T-helper 2 cell treated with Interferon-gamma antibody and Interleukin-4, amounts not matched to agents 5 μg/mL and 100 μg/mL, for 36 hours (primary cell): Measurements from ENCODE around the gene PSMB1.
"Not testable (repeated sequence)": the region's sequence is repeated elsewhere in the genome, so short reads cannot be mapped to it uniquely, and the experiment has no call there.

Source experiments
- DNase-seq: peaks from one replicate; pipeline ENCODE4 v3.0.0; 2021; ENCODE audit warnings: low spot score
- H3K27ac Mint-ChIP-seq: one replicate; pipeline ENCODE4 v1.8.0; 2021; ENCODE audit warnings: mild to moderate bottlenecking, mixed read lengths
- H3K27me3 Mint-ChIP-seq: one replicate; pipeline ENCODE4 v1.8.0; 2021; ENCODE audit warnings: low read depth, mixed read lengths
- H3K36me3 Mint-ChIP-seq: one replicate; pipeline ENCODE4 v1.8.0; 2021; ENCODE audit warnings: low read depth, mixed read lengths
- H3K4me1 Mint-ChIP-seq: one replicate; pipeline ENCODE4 v1.8.0; 2021; ENCODE audit warnings: low read depth, mixed read lengths
- H3K4me3 Mint-ChIP-seq: one replicate; pipeline ENCODE4 v1.8.0; 2022; ENCODE audit warnings: mild to moderate bottlenecking, moderate library complexity, mixed read lengths
- H3K9me3 Mint-ChIP-seq: one replicate; pipeline ENCODE4 v1.8.0; 2021; ENCODE audit warnings: mixed read lengths

The PSMB1 gene

DNA sequence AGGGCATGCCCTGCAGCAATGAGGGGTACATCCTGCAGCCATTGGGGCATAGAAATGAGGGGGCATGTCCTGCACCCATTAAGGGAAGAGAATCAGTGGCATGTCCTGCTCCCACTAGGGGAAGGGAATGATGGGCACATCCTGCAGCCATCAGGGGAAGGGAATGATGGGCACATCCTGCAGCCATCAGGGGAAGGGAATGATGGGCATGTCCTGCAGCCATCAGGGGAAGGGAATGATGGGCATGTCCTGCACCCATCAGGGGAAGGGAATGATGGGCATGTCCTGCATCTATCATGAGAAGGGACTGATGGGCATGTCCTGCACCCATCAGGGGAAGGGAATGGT is 49.7 kb downstream of the PSMB1 start:
- peaks cover 5% of the 10 kb centered on the region for H3K36me3 Mint-ChIP-seq
- no peak for DNase-seq
- no peak overlapping the region for H3K4me3 Mint-ChIP-seq
- peaks cover 11% of the 10 kb centered on the region for H3K27me3 Mint-ChIP-seq
- H3K4me1 Mint-ChIP-seq = no peaks in the 10 kb centered on the region
- peaks cover 20% of the 10 kb centered on the region for H3K9me3 Mint-ChIP-seq
- H3K27ac Mint-ChIP-seq = no peak overlapping the region

- H3K4me3 Mint-ChIP-seq, H3K36me3 Mint-ChIP-seq, H3K4me1 Mint-ChIP-seq, H3K27ac Mint-ChIP-seq, DNase-seq: not testable (repeated sequence)
- Mint-ChIP-seq H3K27me3 (peaks cover 12% of the 10 kb centered on the region), H3K9me3 (peaks cover 20% of the 10 kb centered on the region)
Measured at GRCh38 chr6:170502733-170503413, 50.2 kb downstream of the PSMB1 start.

- peaks cover 20% of the 10 kb centered on the region for H3K9me3 Mint-ChIP-seq
- H3K27me3 Mint-ChIP-seq = peaks cover 13% of the 10 kb centered on the region
- not testable (repeated sequence) for H3K27ac Mint-ChIP-seq, H3K4me3 Mint-ChIP-seq, H3K36me3 Mint-ChIP-seq, H3K4me1 Mint-ChIP-seq, DNase-seq
Measured at GRCh38 chr6:170502268-170502667, 50.8 kb downstream of the PSMB1 start.

- H3K4me1 Mint-ChIP-seq = no peaks in the 10 kb centered on the region
- no peak overlapping the region for H3K27ac Mint-ChIP-seq
- H3K27me3 Mint-ChIP-seq = peaks cover 16% of the 10 kb centered on the region
- no peak overlapping the region for H3K4me3 Mint-ChIP-seq
- DNase-seq = no peak
- peaks cover 20% of the 10 kb centered on the region for H3K9me3 Mint-ChIP-seq
- peaks cover 5% of the 10 kb centered on the region for H3K36me3 Mint-ChIP-seq
Measured at GRCh38 chr6:170500955-170501590, 52.0 kb downstream of the PSMB1 start.

GRCh38 chr6:170497841-170498301 is 55.2 kb downstream of the PSMB1 start:
- peaks cover 5% of the 10 kb centered on the region for H3K36me3 Mint-ChIP-seq
- H3K27me3 Mint-ChIP-seq = peaks cover 24% of the 10 kb centered on the region
- DNase-seq = no peak
- H3K4me1 Mint-ChIP-seq = no peaks in the 10 kb centered on the region
- peaks cover 20% of the 10 kb centered on the region for H3K9me3 Mint-ChIP-seq
- no peak overlapping the region for H3K4me3 Mint-ChIP-seq
- H3K27ac Mint-ChIP-seq = no peak overlapping the region

DNA sequence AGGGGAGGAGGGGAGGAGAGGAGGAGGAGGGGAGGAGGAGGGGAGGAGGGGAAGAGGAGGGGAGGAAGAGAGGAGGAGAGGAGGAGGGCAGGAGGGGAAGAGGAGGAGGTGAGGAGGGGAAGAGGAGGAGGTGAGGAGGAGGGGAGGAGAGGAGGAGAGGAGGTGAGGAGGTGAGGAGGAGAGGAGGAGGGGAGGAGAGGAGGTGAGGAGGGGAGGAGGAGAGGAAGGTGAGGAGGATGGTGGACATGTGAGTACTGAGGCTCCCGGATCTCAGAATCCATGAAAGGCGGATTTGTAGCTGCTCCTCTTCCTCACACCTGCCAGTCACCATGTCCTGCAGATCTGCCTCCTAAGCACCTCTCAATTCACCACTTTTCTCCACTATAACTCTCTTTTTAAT is 59.8 kb downstream of the PSMB1 start:
- no peak for DNase-seq
- H3K27ac Mint-ChIP-seq = no peak overlapping the region
- H3K9me3 Mint-ChIP-seq = no peaks in the 10 kb centered on the region
- H3K4me3 Mint-ChIP-seq = no peak overlapping the region
- peaks cover 19% of the 10 kb centered on the region for H3K27me3 Mint-ChIP-seq
- H3K4me1 Mint-ChIP-seq = no peaks in the 10 kb centered on the region
- H3K36me3 Mint-ChIP-seq = no peaks in the 10 kb centered on the region

DNA sequence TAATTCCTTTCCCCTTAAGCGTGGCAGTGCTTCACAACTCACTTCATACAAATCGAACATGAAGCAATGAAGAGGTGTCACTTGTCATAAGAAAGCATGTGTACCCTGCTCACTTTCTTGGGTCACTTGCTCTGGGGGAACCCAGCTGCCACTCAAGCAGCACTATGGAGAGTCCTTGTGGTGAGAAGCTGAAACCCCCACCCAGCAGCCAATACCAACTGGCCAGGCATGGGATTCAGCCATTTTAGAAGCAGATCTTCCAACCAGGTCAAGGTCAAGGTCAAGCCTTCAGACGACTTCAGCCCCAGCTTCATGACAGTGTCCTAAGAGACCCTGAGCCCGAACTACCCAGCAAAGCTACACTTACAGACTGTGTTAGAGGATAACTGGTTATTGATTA is 62.8 kb downstream of the PSMB1 start:
- Mint-ChIP-seq H3K4me1 (no peaks in the 10 kb centered on the region), H3K27ac (no peak overlapping the region), H3K36me3 (no peaks in the 10 kb centered on the region), H3K9me3 (no peaks in the 10 kb centered on the region), H3K27me3 (peaks cover 13% of the 10 kb centered on the region), H3K4me3 (no peak overlapping the region)
- no peak for DNase-seq

DNA sequence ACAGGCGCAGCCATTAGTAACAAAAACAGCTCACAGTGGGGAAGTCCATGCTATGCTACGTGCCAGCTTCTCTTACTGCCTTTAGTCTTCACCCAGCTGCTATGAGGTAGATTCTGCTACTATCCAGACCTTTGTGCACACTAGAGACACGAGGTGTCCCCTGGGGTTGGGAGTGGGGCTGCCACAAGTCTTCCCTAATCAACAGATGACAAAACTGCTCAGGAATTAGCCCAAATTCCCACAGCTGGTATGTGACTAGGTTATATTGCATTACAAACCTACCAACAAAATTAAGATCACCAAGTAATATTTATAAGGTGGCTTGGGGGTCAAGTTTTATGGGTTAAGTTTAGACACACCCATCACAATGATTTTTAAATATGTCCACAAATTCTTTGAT is 63.3 kb downstream of the PSMB1 start:
- Mint-ChIP-seq H3K27ac (no peak overlapping the region), H3K4me3 (no peak overlapping the region), H3K9me3 (no peaks in the 10 kb centered on the region), H3K36me3 (no peaks in the 10 kb centered on the region), H3K4me1 (no peaks in the 10 kb centered on the region), H3K27me3 (peaks cover 14% of the 10 kb centered on the region)
- DNase-seq = no peak

DNA sequence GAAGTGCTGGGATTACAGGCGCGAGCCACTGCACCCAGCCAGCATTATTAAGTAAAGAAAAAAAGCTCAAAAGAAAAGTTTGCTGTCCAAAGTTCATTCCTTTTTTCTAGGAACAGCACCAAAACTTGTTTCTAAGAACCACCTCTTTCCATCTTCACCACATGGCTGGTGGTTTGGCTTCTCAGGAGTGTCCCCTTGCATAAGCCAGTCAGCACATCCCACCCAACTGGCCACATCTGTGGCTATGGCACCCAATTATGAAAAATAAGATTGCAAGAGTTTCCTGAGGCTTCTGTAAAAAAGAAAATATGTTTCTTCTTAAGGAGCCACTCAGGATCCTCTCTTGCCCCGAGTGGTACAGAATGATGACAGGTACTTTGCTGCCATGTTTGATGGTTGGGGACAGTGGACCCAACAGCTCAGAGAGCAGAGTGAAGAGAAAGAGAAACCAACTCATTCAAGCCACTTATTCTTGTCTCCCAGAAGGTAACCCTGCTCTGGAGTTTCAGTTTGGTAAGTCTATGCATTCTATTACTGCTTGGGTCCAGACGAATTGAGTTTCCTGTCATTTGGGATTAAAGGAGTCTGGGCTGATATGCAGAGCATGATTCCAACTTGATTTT is 65.3 kb downstream of the PSMB1 start:
- no peaks in the 10 kb centered on the region for H3K9me3 Mint-ChIP-seq
- no peak for DNase-seq
- no peaks in the 10 kb centered on the region for H3K4me1 Mint-ChIP-seq
- no peak overlapping the region for H3K4me3 Mint-ChIP-seq
- H3K27me3 Mint-ChIP-seq = peaks cover 7% of the 10 kb centered on the region
- H3K36me3 Mint-ChIP-seq = no peaks in the 10 kb centered on the region
- peak overlapping the region; percentile 31 for H3K27ac Mint-ChIP-seq

GRCh38 chr6:170485159-170485558 is 67.9 kb downstream of the PSMB1 start:
- no peak for DNase-seq
- no peaks in the 10 kb centered on the region for H3K4me1 Mint-ChIP-seq
- no peaks in the 10 kb centered on the region for H3K9me3 Mint-ChIP-seq
- H3K27ac Mint-ChIP-seq = no peak overlapping the region
- no peak overlapping the region for H3K4me3 Mint-ChIP-seq
- no peaks in the 10 kb centered on the region for H3K36me3 Mint-ChIP-seq
- H3K27me3 Mint-ChIP-seq = peaks cover 4% of the 10 kb centered on the region
